Pancreas (tissue), 10 donors: Measurements from ENCODE around the gene ZIC1. TPM values are rescaled to one million over a fixed set of nuclear protein-coding genes. Genes with fewer than 3 reads are reported as not detected.

Experiments
- ATAC-seq, 4 donors: fragments of 200-7000 bp; cut with Tn5 transposase; one replicate each; pipeline versions ENCODE4 v1.8.0 to v1.9.1; 2020; ENCODE audit warnings: mild to moderate bottlenecking in 4 of 4, moderate library complexity in 4 of 4
- DNase-seq, 6 donors: peaks; one replicate each; pipeline ENCODE4 v3.0.0-alpha.2; 2020
- FAIRE-seq: peaks from 2 replicates; lab custom pipeline; 2012; peaks lifted over from hg19 to GRCh38; lab: Jason Lieb, UNC
- H3K27ac ChIP-seq, 4 donors: fragments of 200-600 bp; sonication (generic); 1 replicate in 3 of 4; 2 replicates in 1 of 4; pipeline versions ENCODE4 v1.5.0 to v1.8.0; 2020
- H3K27me3 ChIP-seq, 4 donors: fragments of 200-600 bp; one replicate each; pipeline ENCODE4 v1.8.0; 2021
- H3K36me3 ChIP-seq, 3 donors: fragments of 200-600 bp; sonication (generic) in 1 of 3; one replicate each; pipeline versions ENCODE4 v1.5.0 to v1.8.0; 2020 to 2021
- H3K4me1 ChIP-seq, 3 donors: fragments of 200-600 bp; one replicate each; pipeline ENCODE4 v1.8.0; 2021
- H3K4me3 ChIP-seq, 4 donors: fragments of 200-600 bp; sonication (generic) in 2 of 4; one replicate each; pipeline versions ENCODE4 v1.5.0 to v1.8.0; 2020 to 2021
- H3K9me3 ChIP-seq, 4 donors: fragments of 200-600 bp; one replicate each; pipeline ENCODE4 v1.8.0; 2021
- WGBS, 2 donors: extraction: QIAGEN DNeasy Blood & Tissue Kit; methylation state at CpG; one replicate each; pipeline ENCODE4 v1.1.7; 2013; 5-methylcytosine and 5-hydroxymethylcytosine counted together
- intact Hi-C, 3 donors: fragments of 100-400 bp; cut with DNase I; formaldehyde crosslinking; loops; one replicate each; pipeline versions ENCODE4 v1.11.1 to v1.14.2; 2022
- polyA plus RNA-seq, 2 donors: library from polyadenylated mRNA; stranded (reverse); fragments of 200-250 nt; gene quantifications; one replicate each; pipeline ENCODE4 v1.2.3, GENCODE V29; 2013
- total RNA-seq, 6 donors: library from RNA; stranded (reverse); fragmentation: NEBNext Ultra II Directional in 4 of 6; extraction: Animal tissue kit (Norgen Biotek cat#: 25700) in 4 of 6; gene quantifications; one replicate each; pipeline versions ENCODE4 v1.2.1 to v1.2.4, GENCODE V29; 2021 to 2023
- TF ChIP-seq, protein P1 (sequence below), 4 donors: fragments of 200-600 bp; sonication (generic) in 3 of 4; IDR thresholded peaks; one replicate each; pipeline versions ENCODE4 v1.5.0 to v1.8.0; 2021; ENCODE audit warnings: antibody characterized with exemption in 4 of 4
- donor health status: healthy with polysubstance abuse.
- donor health status: DM: no; HTN: no; CAD: no; lungs with moderate emphysema.
- donor health status: DM: no; HTN: no; CAD: no.
- donor health status: control.
- donor health status: control.
- donor health status: Bipolar disorder and iron deficiency.
- donor health status: DM: yes; HTN: yes; CAD: no.
- donor health status: DM: no; HTN: no; CAD: no.
- donor health status: DM: no; HTN: no; CAD: no.
- donor health status: DM: yes; HTN: yes; CAD: no.

The ZIC1 gene
- total and polyA plus RNA-seq, 8 donors: not detected

DNA sequence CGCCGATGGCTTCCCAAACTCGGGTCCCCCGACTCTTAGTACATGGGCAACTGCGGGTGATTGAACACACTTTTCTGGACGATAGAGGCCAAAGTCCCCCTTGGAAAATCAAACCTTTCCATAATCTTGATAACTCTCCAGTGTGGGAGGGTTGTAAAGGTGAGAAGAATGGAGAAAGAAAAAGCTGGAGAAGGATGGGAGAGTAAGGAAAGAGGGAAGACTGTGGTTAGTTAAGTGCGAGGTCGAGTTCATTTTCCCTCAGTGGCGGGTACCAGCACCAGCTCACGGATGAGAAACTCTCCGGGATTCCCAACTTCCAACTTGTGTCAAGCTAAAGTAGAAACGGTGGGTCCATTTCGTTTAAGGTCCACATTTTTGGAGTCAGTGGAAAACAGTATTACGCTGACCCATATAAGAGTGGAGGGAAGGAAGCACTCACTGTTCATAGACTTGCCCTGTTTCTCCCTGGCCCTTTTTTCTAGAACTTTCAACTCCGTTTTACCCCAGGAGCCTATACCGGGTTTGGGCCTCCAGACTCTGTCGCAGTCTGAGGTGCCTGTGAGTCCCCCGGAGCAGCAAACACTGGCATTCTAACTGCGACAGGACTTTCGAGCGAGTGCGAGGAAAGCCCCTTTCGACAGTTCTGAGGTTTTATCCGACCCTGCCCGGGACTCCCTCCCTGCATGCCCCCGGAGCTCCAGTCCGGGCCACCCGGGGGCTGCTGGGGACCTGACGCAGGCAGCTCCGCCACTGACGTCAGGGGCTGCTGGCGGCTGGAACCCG lies 14.8 kb downstream of the ZIC1 start:
- no peaks in the 10 kb centered on the region for H3K36me3 ChIP-seq
- H3K9me3 ChIP-seq: no peaks in the 10 kb centered on the region
- H3K27ac ChIP-seq: no peak overlapping the region
- DNase-seq: peak in 1 of 6 donors; percentile 66
- WGBS, 2 donors: 7 to 9% methylated on average over 33 of the region's 33 CpGs
- H3K27me3 ChIP-seq: peaks cover 9 to 74% (median 35%) of the 10 kb centered on the region in 4 donors
- TF ChIP-seq, protein P1, sequence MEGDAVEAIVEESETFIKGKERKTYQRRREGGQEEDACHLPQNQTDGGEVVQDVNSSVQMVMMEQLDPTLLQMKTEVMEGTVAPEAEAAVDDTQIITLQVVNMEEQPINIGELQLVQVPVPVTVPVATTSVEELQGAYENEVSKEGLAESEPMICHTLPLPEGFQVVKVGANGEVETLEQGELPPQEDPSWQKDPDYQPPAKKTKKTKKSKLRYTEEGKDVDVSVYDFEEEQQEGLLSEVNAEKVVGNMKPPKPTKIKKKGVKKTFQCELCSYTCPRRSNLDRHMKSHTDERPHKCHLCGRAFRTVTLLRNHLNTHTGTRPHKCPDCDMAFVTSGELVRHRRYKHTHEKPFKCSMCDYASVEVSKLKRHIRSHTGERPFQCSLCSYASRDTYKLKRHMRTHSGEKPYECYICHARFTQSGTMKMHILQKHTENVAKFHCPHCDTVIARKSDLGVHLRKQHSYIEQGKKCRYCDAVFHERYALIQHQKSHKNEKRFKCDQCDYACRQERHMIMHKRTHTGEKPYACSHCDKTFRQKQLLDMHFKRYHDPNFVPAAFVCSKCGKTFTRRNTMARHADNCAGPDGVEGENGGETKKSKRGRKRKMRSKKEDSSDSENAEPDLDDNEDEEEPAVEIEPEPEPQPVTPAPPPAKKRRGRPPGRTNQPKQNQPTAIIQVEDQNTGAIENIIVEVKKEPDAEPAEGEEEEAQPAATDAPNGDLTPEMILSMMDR (IDR thresholded peaks at IDR 0.05): no peak
- intact Hi-C loops: no loop called here
- no peak for FAIRE-seq
- peaks cover 0 to 12% (median 0%) of the 10 kb centered on the region in 3 donors for H3K4me1 ChIP-seq
- no peak overlapping the region for H3K4me3 ChIP-seq
- ATAC-seq: no peak

DNA sequence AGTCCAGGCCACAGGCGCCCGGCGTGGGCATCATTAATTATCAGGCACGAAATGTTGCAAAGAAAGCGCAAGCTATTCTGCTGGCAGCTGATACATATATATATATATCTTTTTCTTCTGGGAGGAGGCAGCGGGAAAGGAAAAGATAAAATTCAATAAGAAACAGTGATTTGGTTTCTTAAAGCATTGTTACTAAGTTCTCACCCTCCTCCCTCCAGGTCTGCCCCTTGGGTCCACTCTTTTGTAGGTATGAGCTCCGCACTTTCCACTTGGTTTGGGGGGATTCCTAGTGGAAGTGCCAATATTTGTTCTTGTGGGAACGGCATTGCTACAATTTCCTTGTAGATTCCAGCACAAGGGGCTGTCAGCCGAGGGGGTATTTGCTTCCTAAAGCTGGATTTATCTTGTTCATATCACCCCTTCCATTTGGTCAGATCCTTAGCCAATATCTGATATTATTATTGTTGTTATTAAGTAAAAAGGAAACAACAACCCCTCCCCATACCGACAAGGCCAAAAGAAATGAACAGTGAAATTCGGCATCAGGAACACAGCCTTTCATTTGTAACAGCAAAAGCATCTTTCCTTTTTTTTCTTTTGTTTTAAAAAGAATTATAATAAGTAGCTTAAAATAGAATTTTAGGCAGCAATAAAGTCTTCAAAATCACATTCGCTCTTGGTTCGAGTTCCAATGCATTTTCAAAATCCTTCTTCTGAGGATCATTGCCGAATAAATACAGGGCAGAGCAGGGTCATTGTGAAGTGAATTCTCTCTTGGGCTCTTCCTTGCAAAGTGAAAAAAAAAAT lies 15.6 kb downstream of the ZIC1 start:
- ATAC-seq (no peak), DNase-seq (no peak), FAIRE-seq (no peak)
- WGBS, 2 donors: 9 to 10% methylated on average over 14 of the region's 14 CpGs
- Histone ChIP-seq H3K27ac (no peak overlapping the region), H3K27me3 (peaks cover 9 to 66% (median 32%) of the 10 kb centered on the region in 4 donors), H3K9me3 (no peaks in the 10 kb centered on the region), H3K36me3 (no peaks in the 10 kb centered on the region), H3K4me1 (peaks cover 0 to 7% (median 0%) of the 10 kb centered on the region in 3 donors), H3K4me3 (no peak overlapping the region)
- intact Hi-C loops: no loop called here
- TF ChIP-seq, protein P1 (IDR thresholded peaks at IDR 0.05): no peak

DNA sequence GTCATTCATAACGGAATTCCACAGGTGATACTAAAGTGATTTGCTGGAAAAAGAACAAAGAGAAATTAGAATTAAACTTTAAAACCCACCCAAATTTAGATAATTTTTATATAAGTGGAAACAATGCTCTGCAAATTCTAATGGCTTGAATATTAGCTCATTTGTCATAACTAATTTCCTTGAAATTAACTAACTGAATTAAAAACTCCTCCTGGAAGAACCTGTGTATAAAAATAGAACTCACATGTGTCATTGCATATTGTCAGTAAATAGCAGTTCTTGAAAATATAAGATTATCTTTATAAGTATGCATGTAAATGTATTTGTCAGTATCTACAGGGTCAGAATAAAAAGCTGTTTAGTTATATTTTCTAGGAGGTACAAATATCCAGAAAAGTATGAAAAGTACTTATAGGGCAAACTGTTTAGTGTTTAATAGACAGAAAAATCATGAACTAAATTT lies 16.3 kb downstream of the ZIC1 start:
- Histone ChIP-seq H3K9me3 (no peaks in the 10 kb centered on the region), H3K27me3 (peaks cover 9 to 60% (median 33%) of the 10 kb centered on the region in 4 donors), H3K4me1 (peaks cover 0 to 7% (median 0%) of the 10 kb centered on the region in 3 donors), H3K36me3 (no peaks in the 10 kb centered on the region), H3K4me3 (no peak overlapping the region), H3K27ac (no peak overlapping the region)
- DNase-seq (no peak), ATAC-seq (no peak), FAIRE-seq (no peak)
- intact Hi-C loops: no loop called here
- WGBS, 2 donors: 15 to 47% methylated on average over 1 of the region's 1 CpG
- TF ChIP-seq, protein P1 (IDR thresholded peaks at IDR 0.05): no peak

DNA sequence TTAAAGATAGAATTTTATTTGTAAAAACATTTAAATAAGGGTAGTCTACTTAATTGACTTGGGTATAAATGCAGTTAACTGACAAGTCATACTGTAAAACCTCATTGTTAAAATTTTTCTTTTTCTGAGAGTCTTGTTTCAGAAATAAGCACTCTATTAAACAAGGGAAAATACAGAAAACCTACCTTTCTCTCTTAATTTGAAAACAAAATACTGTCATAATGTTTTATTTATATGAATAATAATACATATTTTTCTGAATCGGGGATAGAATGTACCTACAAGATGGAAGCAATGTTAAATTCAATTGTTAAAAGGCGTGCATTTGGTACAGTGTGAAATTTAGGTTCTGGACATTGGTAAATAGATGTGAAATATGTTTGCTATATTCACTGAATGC lies 17.8 kb downstream of the ZIC1 start:
- no peaks in the 10 kb centered on the region for H3K36me3 ChIP-seq
- intact Hi-C loops: no loop called here
- WGBS, 2 donors: 76 to 93% methylated on average over 2 of the region's 2 CpGs
- peaks cover 6 to 46% (median 27%) of the 10 kb centered on the region in 4 donors for H3K27me3 ChIP-seq
- TF ChIP-seq, protein P1 (IDR thresholded peaks at IDR 0.05): no peak
- H3K4me3 ChIP-seq: no peak overlapping the region
- peaks cover 0 to 4% (median 0%) of the 10 kb centered on the region in 3 donors for H3K4me1 ChIP-seq
- H3K9me3 ChIP-seq: no peaks in the 10 kb centered on the region
- ATAC-seq: no peak
- no peak overlapping the region for H3K27ac ChIP-seq
- DNase-seq: no peak
- FAIRE-seq: no peak
